Activated T-helper 17 cell treated with anti-CD3 and anti-CD28 coated beads, Interleukin-2, amount 50 U/mL, for 72 hours (primary cell): Measurements from ENCODE around the gene ZNF146. TPM values are rescaled to one million over a fixed set of nuclear protein-coding genes. Genes with fewer than 3 reads are reported as not detected.
"Not testable (repeated sequence)": the region's sequence is repeated elsewhere in the genome, so short reads cannot be mapped to it uniquely, and the experiment has no call there.

Experiments used
- ATAC-seq: fragments of 150-1000 bp; cut with Tn5 transposase; replicated peaks from 2 replicates; pipeline ENCODE4 v1.10.0; 2021; ENCODE audit warnings: mild to moderate bottlenecking, moderate library complexity
- H3K27ac Mint-ChIP-seq: one replicate; pipeline ENCODE4 v1.8.0; 2022; ENCODE audit warnings: mixed read lengths
- H3K27me3 Mint-ChIP-seq: one replicate; pipeline ENCODE4 v1.8.0; 2022; ENCODE audit warnings: mixed read lengths
- H3K36me3 Mint-ChIP-seq: one replicate; pipeline ENCODE4 v1.8.0; 2022; ENCODE audit warnings: low read depth, mild to moderate bottlenecking, mixed read lengths
- H3K4me1 Mint-ChIP-seq: one replicate; pipeline ENCODE4 v1.8.0; 2022; ENCODE audit warnings: mixed read lengths
- H3K4me3 Mint-ChIP-seq: one replicate; pipeline ENCODE4 v1.8.0; 2022; ENCODE audit warnings: mild to moderate bottlenecking, mixed read lengths
- H3K9me3 Mint-ChIP-seq: one replicate; pipeline ENCODE4 v1.8.0; 2022; ENCODE audit warnings: mixed read lengths
- total RNA-seq, 2 donors: library from RNA; stranded (reverse); gene quantifications; one replicate each; pipeline ENCODE4 v1.2.3, GENCODE V29; 2022

Gene ZNF146
- total RNA-seq, 2 donors from 2014 or later, result 72.8 to 83.8 TPM

- Mint-ChIP-seq H3K27me3 (no peaks in the 10 kb centered on the region), H3K27ac (no peak overlapping the region), H3K4me3 (no peak overlapping the region), H3K4me1 (no peaks in the 10 kb centered on the region), H3K9me3 (peaks cover 8% of the 10 kb centered on the region), H3K36me3 (peaks cover 4% of the 10 kb centered on the region)
- no peak for ATAC-seq
Measured at GRCh38 chr19:36255316-36255715, 40.4 kb downstream of the ZNF146 start.

- H3K27ac Mint-ChIP-seq, result no peak overlapping the region
- H3K4me3 Mint-ChIP-seq, result no peak overlapping the region
- peaks cover 4% of the 10 kb centered on the region for H3K36me3 Mint-ChIP-seq
- ATAC-seq, result no peak
- peaks cover 8% of the 10 kb centered on the region for H3K9me3 Mint-ChIP-seq
- H3K27me3 Mint-ChIP-seq, result no peaks in the 10 kb centered on the region
- no peaks in the 10 kb centered on the region for H3K4me1 Mint-ChIP-seq
Measured at GRCh38 chr19:36256064-36256463, 41.2 kb downstream of the ZNF146 start.

- ATAC-seq, result no peak
- peaks cover 4% of the 10 kb centered on the region for H3K36me3 Mint-ChIP-seq
- H3K4me3 Mint-ChIP-seq, result no peak overlapping the region
- H3K9me3 Mint-ChIP-seq, result peaks cover 8% of the 10 kb centered on the region
- H3K27ac Mint-ChIP-seq, result no peak overlapping the region
- H3K4me1 Mint-ChIP-seq, result no peaks in the 10 kb centered on the region
- H3K27me3 Mint-ChIP-seq, result no peaks in the 10 kb centered on the region
Measured at GRCh38 chr19:36256853-36257519, 42.1 kb downstream of the ZNF146 start.

GRCh38 chr19:36257520-36257876 is 42.6 kb downstream of the ZNF146 start:
- Mint-ChIP-seq H3K9me3 (peaks cover 8% of the 10 kb centered on the region), H3K36me3 (peaks cover 4% of the 10 kb centered on the region), H3K27ac (no peak overlapping the region), H3K4me1 (no peaks in the 10 kb centered on the region), H3K4me3 (no peak overlapping the region), H3K27me3 (no peaks in the 10 kb centered on the region)
- ATAC-seq, result no peak

GRCh38 chr19:36258028-36258875 is 43.3 kb downstream of the ZNF146 start:
- H3K36me3 Mint-ChIP-seq, result peaks cover 4% of the 10 kb centered on the region
- no peak overlapping the region for H3K4me3 Mint-ChIP-seq
- H3K4me1 Mint-ChIP-seq, result no peaks in the 10 kb centered on the region
- ATAC-seq, result no peak
- H3K27ac Mint-ChIP-seq, result no peak overlapping the region
- H3K9me3 Mint-ChIP-seq, result peaks cover 11% of the 10 kb centered on the region
- no peaks in the 10 kb centered on the region for H3K27me3 Mint-ChIP-seq

GRCh38 chr19:36259211-36259610 is 44.3 kb downstream of the ZNF146 start:
- no peak overlapping the region for H3K27ac Mint-ChIP-seq
- no peak for ATAC-seq

GRCh38 chr19:36265064-36265463 is 50.2 kb downstream of the ZNF146 start:
- no peak for ATAC-seq
- Mint-ChIP-seq H3K27me3 (no peaks in the 10 kb centered on the region), H3K4me1 (no peaks in the 10 kb centered on the region), H3K4me3 (no peak overlapping the region), H3K27ac (no peak overlapping the region), H3K9me3 (peaks cover 20% of the 10 kb centered on the region), H3K36me3 (no peaks in the 10 kb centered on the region)

More at GRCh38 chr19:36259211-36259610, 44.3 kb downstream of the ZNF146 start:
- Mint-ChIP-seq H3K36me3 (peaks cover 4% of the 10 kb centered on the region), H3K9me3 (peaks cover 17% of the 10 kb centered on the region), H3K27me3 (no peaks in the 10 kb centered on the region), H3K4me3 (no peak overlapping the region), H3K4me1 (no peaks in the 10 kb centered on the region)

GRCh38 chr19:36265856-36266374 is 51.0 kb downstream of the ZNF146 start:
- ATAC-seq, result no peak
- Mint-ChIP-seq H3K27me3 (no peaks in the 10 kb centered on the region), H3K4me1 (no peaks in the 10 kb centered on the region)

GRCh38 chr19:36266375-36266961 is 51.6 kb downstream of the ZNF146 start:
- no peak for ATAC-seq
- H3K27ac Mint-ChIP-seq, result no peak overlapping the region
- no peaks in the 10 kb centered on the region for H3K4me1 Mint-ChIP-seq
- H3K4me3 Mint-ChIP-seq, result no peak overlapping the region
- H3K9me3 Mint-ChIP-seq, result peaks cover 20% of the 10 kb centered on the region
- no peaks in the 10 kb centered on the region for H3K27me3 Mint-ChIP-seq
- H3K36me3 Mint-ChIP-seq, result no peaks in the 10 kb centered on the region

More at GRCh38 chr19:36265856-36266374, 51.0 kb downstream of the ZNF146 start:
- Mint-ChIP-seq H3K9me3 (peaks cover 20% of the 10 kb centered on the region), H3K4me3 (no peak overlapping the region), H3K27ac (no peak overlapping the region), H3K36me3 (no peaks in the 10 kb centered on the region)

GRCh38 chr19:36267061-36267845 is 52.3 kb downstream of the ZNF146 start:
- H3K4me1 Mint-ChIP-seq, result no peaks in the 10 kb centered on the region
- peaks cover 20% of the 10 kb centered on the region for H3K9me3 Mint-ChIP-seq
- no peak overlapping the region for H3K27ac Mint-ChIP-seq
- H3K36me3 Mint-ChIP-seq, result no peaks in the 10 kb centered on the region
- ATAC-seq, result no peak
- H3K27me3 Mint-ChIP-seq, result no peaks in the 10 kb centered on the region
- H3K4me3 Mint-ChIP-seq, result no peak overlapping the region

- peaks cover 19% of the 10 kb centered on the region for H3K9me3 Mint-ChIP-seq
- H3K4me3 Mint-ChIP-seq, H3K27ac Mint-ChIP-seq, H3K4me1 Mint-ChIP-seq, H3K36me3 Mint-ChIP-seq, ATAC-seq, H3K27me3 Mint-ChIP-seq: not testable (repeated sequence)
Measured at GRCh38 chr19:36268081-36268480, 53.2 kb downstream of the ZNF146 start.

- not testable (repeated sequence) for H3K27ac Mint-ChIP-seq, H3K36me3 Mint-ChIP-seq, H3K27me3 Mint-ChIP-seq, H3K4me3 Mint-ChIP-seq, ATAC-seq, H3K4me1 Mint-ChIP-seq
- H3K9me3 Mint-ChIP-seq, result peaks cover 14% of the 10 kb centered on the region
Measured at GRCh38 chr19:36268591-36268990, 53.7 kb downstream of the ZNF146 start.

GRCh38 chr19:36269295-36269694 is 54.4 kb downstream of the ZNF146 start:
- H3K4me3 Mint-ChIP-seq, result not testable (repeated sequence)

More at GRCh38 chr19:36269295-36269694, 54.4 kb downstream of the ZNF146 start:
- not testable (repeated sequence) for H3K36me3 Mint-ChIP-seq, H3K27ac Mint-ChIP-seq, H3K4me1 Mint-ChIP-seq, H3K27me3 Mint-ChIP-seq, ATAC-seq, H3K9me3 Mint-ChIP-seq
